AG09309 (cell line): ENCODE data around the gene ALG12.

Experiments used
- DNase-seq: peaks from one replicate; pipeline ENCODE4 v3.0.0-alpha.2; 2010; ENCODE audit warnings: low read depth
- H3K4me3 ChIP-seq: 2 replicates; pipeline ENCODE4 v1.5.1; 2011; ENCODE audit warnings: mild to moderate bottlenecking, low read depth, low read length, moderate library complexity; ENCODE audit not compliant: control insufficient read depth
- TF ChIP-seq, protein P1 (sequence below): IDR thresholded peaks from 2 replicates; pipeline ENCODE4 v1.5.1; 2011; ENCODE audit warnings: mild to moderate bottlenecking, low read depth, low read length, inconsistent platforms; ENCODE audit not compliant: insufficient read depth, control insufficient read depth; ENCODE audit errors: missing control alignments

Gene ALG12

GRCh38 chr22:49867303-49868265, 50.7 kb downstream of the ALG12 start:
- TF ChIP-seq, protein P1, sequence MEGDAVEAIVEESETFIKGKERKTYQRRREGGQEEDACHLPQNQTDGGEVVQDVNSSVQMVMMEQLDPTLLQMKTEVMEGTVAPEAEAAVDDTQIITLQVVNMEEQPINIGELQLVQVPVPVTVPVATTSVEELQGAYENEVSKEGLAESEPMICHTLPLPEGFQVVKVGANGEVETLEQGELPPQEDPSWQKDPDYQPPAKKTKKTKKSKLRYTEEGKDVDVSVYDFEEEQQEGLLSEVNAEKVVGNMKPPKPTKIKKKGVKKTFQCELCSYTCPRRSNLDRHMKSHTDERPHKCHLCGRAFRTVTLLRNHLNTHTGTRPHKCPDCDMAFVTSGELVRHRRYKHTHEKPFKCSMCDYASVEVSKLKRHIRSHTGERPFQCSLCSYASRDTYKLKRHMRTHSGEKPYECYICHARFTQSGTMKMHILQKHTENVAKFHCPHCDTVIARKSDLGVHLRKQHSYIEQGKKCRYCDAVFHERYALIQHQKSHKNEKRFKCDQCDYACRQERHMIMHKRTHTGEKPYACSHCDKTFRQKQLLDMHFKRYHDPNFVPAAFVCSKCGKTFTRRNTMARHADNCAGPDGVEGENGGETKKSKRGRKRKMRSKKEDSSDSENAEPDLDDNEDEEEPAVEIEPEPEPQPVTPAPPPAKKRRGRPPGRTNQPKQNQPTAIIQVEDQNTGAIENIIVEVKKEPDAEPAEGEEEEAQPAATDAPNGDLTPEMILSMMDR: no peak
- H3K4me3 ChIP-seq: no peak overlapping the region
- DNase-seq: no peak

DNA sequence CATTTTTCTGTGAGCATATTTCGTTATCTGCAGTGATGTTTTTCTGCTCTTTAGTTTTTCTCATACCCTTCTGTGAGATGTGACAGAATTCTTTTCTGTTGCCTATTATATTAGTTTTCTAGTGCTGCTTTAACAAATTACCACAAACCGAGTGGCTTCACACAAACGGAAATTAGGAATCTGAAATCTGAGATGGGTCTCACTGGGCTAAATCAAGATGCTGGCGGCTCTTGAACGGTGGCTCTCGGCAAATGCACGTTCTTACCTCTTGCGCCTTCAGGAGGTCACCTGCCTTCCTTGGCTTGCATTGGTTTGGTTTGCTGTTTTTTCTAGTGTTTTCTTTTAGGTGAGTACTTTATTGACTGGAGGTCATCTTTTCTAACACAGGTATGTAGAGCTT, 51.6 kb downstream of the ALG12 start:
- DNase-seq: no peak
- H3K4me3 ChIP-seq: no peak overlapping the region
- TF ChIP-seq, protein P1: no peak

GRCh38 chr22:49866134-49866533, 52.1 kb downstream of the ALG12 start:
- no peak for DNase-seq
- no peak overlapping the region for H3K4me3 ChIP-seq
- TF ChIP-seq, protein P1: no peak

GRCh38 chr22:49865156-49865555, 53.1 kb downstream of the ALG12 start:
- TF ChIP-seq, protein P1: no peak
- DNase-seq: no peak
- H3K4me3 ChIP-seq: no peak overlapping the region

- H3K4me3 ChIP-seq: no peak overlapping the region
- no peak for DNase-seq
Measured at GRCh38 chr22:49863931-49864330, 54.3 kb downstream of the ALG12 start.

GRCh38 chr22:49862496-49862776, 55.8 kb downstream of the ALG12 start:
- TF ChIP-seq, protein P1: no peak
- DNase-seq: no peak
- no peak overlapping the region for H3K4me3 ChIP-seq

More at GRCh38 chr22:49863931-49864330, 54.3 kb downstream of the ALG12 start:
- TF ChIP-seq, protein P1: no peak
